Inflammatory macrophage treated with lipopolysaccharide for 4 hours (primary cell): Measurements from ENCODE around the gene CENPU.
"Not testable (repeated sequence)": the region's sequence is repeated elsewhere in the genome, so short reads cannot be mapped to it uniquely, and the experiment has no call there.

Experiments
- DNase-seq: peaks from one replicate; pipeline ENCODE4 v3.0.0-alpha.2; 2020

The CENPU gene

GRCh38 chr4:184660978-184661377 is 72.9 kb downstream of the CENPU start:
- DNase-seq, result no peak

GRCh38 chr4:184657820-184658219 is 76.1 kb downstream of the CENPU start:
- DNase-seq, result not testable (repeated sequence)

- DNase-seq, result peak; percentile 11
These were observed 76.8 kb downstream of the CENPU start for GRCh38 chr4:184657144-184657543.

- no peak for DNase-seq
These were observed 77.7 kb downstream of the CENPU start for GRCh38 chr4:184655889-184656869.

- no peak for DNase-seq
These were observed 80.2 kb downstream of the CENPU start for GRCh38 chr4:184653650-184654049.

GRCh38 chr4:184652681-184653080 is 81.2 kb downstream of the CENPU start:
- not testable (repeated sequence) for DNase-seq

- no peak for DNase-seq
These were observed 82.0 kb downstream of the CENPU start for GRCh38 chr4:184651899-184652298.

- DNase-seq, result peak; percentile 59
These were observed 83.7 kb downstream of the CENPU start for GRCh38 chr4:184649971-184650855.

GRCh38 chr4:184649026-184649970 is 84.6 kb downstream of the CENPU start, which contains the start of the genes CASP3 and PRIMPOL:
Gene CASP3 (minus strand): TSS chr4:184649447. CDS start chr4:184638453, 10,994 bp downstream.
Gene PRIMPOL (plus strand): TSS chr4:184649738. CDS start chr4:184657141, 7,403 bp downstream.
- peak; percentile 93 for DNase-seq

- DNase-seq, result peak; percentile 42
These were observed 85.4 kb downstream of the CENPU start for GRCh38 chr4:184648313-184649025.

GRCh38 chr4:184648054-184648312 is 85.9 kb downstream of the CENPU start:
- no peak for DNase-seq

- no peak for DNase-seq
These were observed 86.4 kb downstream of the CENPU start for GRCh38 chr4:184647266-184648053.

GRCh38 chr4:184645904-184646610 is 87.8 kb downstream of the CENPU start:
- no peak for DNase-seq

GRCh38 chr4:184644553-184645307 is 89.2 kb downstream of the CENPU start:
- no peak for DNase-seq
